Activated naive CD4-positive, alpha-beta T cell treated with anti-CD3 and anti-CD28 coated beads, Interleukin-2, amount 50 U/mL, for 24 hours (primary cell): Measurements from ENCODE around the gene POC1A.

ENCODE experiments used
- H3K27ac Mint-ChIP-seq: one replicate; pipeline ENCODE4 v1.8.0; 2021; ENCODE audit warnings: mild to moderate bottlenecking, mixed read lengths
- H3K27me3 Mint-ChIP-seq: one replicate; pipeline ENCODE4 v1.8.0; 2021; ENCODE audit warnings: mixed read lengths
- H3K36me3 Mint-ChIP-seq: one replicate; pipeline ENCODE4 v1.8.0; 2021; ENCODE audit warnings: mixed read lengths
- H3K4me1 Mint-ChIP-seq: one replicate; pipeline ENCODE4 v1.8.0; 2021; ENCODE audit warnings: mixed read lengths
- H3K4me3 Mint-ChIP-seq: one replicate; pipeline ENCODE4 v1.8.0; 2021; ENCODE audit warnings: mild to moderate bottlenecking, mixed read lengths
- H3K9me3 Mint-ChIP-seq: one replicate; pipeline ENCODE4 v1.8.0; 2021; ENCODE audit warnings: mixed read lengths

POC1A gene

GRCh38 chr3:52149021-52149420, 5.2 kb downstream of the POC1A start:
- Mint-ChIP-seq H3K4me1 (peaks cover 5% of the 10 kb centered on the region), H3K27me3 (no peaks in the 10 kb centered on the region), H3K9me3 (no peaks in the 10 kb centered on the region), H3K4me3 (no peak overlapping the region), H3K27ac (no peak overlapping the region), H3K36me3 (no peaks in the 10 kb centered on the region)

- Mint-ChIP-seq H3K27me3 (no peaks in the 10 kb centered on the region), H3K4me3 (no peak overlapping the region), H3K27ac (no peak overlapping the region), H3K9me3 (no peaks in the 10 kb centered on the region), H3K36me3 (no peaks in the 10 kb centered on the region), H3K4me1 (peaks cover 7% of the 10 kb centered on the region)
These were observed 6.4 kb downstream of the POC1A start for GRCh38 chr3:52147804-52148203.

GRCh38 chr3:52146811-52147210, 7.4 kb downstream of the POC1A start:
- Mint-ChIP-seq H3K9me3 (no peaks in the 10 kb centered on the region), H3K27ac (no peak overlapping the region), H3K36me3 (no peaks in the 10 kb centered on the region), H3K4me1 (peaks cover 7% of the 10 kb centered on the region), H3K27me3 (no peaks in the 10 kb centered on the region), H3K4me3 (no peak overlapping the region)

- Mint-ChIP-seq H3K27ac (no peak overlapping the region), H3K4me3 (no peak overlapping the region), H3K4me1 (peaks cover 7% of the 10 kb centered on the region), H3K27me3 (no peaks in the 10 kb centered on the region), H3K36me3 (no peaks in the 10 kb centered on the region), H3K9me3 (no peaks in the 10 kb centered on the region)
These were observed 8.0 kb downstream of the POC1A start for GRCh38 chr3:52146189-52146588.

- H3K4me3 Mint-ChIP-seq: no peak overlapping the region
- no peaks in the 10 kb centered on the region for H3K27me3 Mint-ChIP-seq
- no peaks in the 10 kb centered on the region for H3K9me3 Mint-ChIP-seq
- no peak overlapping the region for H3K27ac Mint-ChIP-seq
- H3K36me3 Mint-ChIP-seq: no peaks in the 10 kb centered on the region
- H3K4me1 Mint-ChIP-seq: peaks cover 7% of the 10 kb centered on the region
These were observed 8.5 kb downstream of the POC1A start for GRCh38 chr3:52145736-52146110.

GRCh38 chr3:52144796-52145735, 9.2 kb downstream of the POC1A start:
- Mint-ChIP-seq H3K9me3 (no peaks in the 10 kb centered on the region), H3K36me3 (no peaks in the 10 kb centered on the region), H3K27me3 (no peaks in the 10 kb centered on the region), H3K27ac (no peak overlapping the region), H3K4me3 (no peak overlapping the region), H3K4me1 (peaks cover 7% of the 10 kb centered on the region)

- Mint-ChIP-seq H3K4me3 (no peak overlapping the region), H3K36me3 (no peaks in the 10 kb centered on the region), H3K27ac (peak overlapping the region; percentile 73), H3K9me3 (no peaks in the 10 kb centered on the region), H3K27me3 (no peaks in the 10 kb centered on the region), H3K4me1 (peaks cover 7% of the 10 kb centered on the region)
These were observed 10.0 kb downstream of the POC1A start for GRCh38 chr3:52144034-52144795.

GRCh38 chr3:52143616-52144015, 10.6 kb downstream of the POC1A start:
- Mint-ChIP-seq H3K27ac (no peak overlapping the region), H3K4me3 (no peak overlapping the region), H3K4me1 (peaks cover 7% of the 10 kb centered on the region), H3K27me3 (no peaks in the 10 kb centered on the region), H3K36me3 (no peaks in the 10 kb centered on the region), H3K9me3 (no peaks in the 10 kb centered on the region)

- no peaks in the 10 kb centered on the region for H3K27me3 Mint-ChIP-seq
- H3K9me3 Mint-ChIP-seq: no peaks in the 10 kb centered on the region
- H3K27ac Mint-ChIP-seq: no peak overlapping the region
- H3K36me3 Mint-ChIP-seq: no peaks in the 10 kb centered on the region
- peaks cover 7% of the 10 kb centered on the region for H3K4me1 Mint-ChIP-seq
- no peak overlapping the region for H3K4me3 Mint-ChIP-seq
These were observed 11.1 kb downstream of the POC1A start for GRCh38 chr3:52143156-52143555.

GRCh38 chr3:52141751-52142150, 12.5 kb downstream of the POC1A start:
- Mint-ChIP-seq H3K27ac (no peak overlapping the region), H3K9me3 (no peaks in the 10 kb centered on the region)

GRCh38 chr3:52140769-52141168, 13.5 kb downstream of the POC1A start:
- no peaks in the 10 kb centered on the region for H3K27me3 Mint-ChIP-seq
- peaks cover 7% of the 10 kb centered on the region for H3K4me1 Mint-ChIP-seq
- H3K27ac Mint-ChIP-seq: no peak overlapping the region
- H3K9me3 Mint-ChIP-seq: no peaks in the 10 kb centered on the region
- no peaks in the 10 kb centered on the region for H3K36me3 Mint-ChIP-seq
- no peak overlapping the region for H3K4me3 Mint-ChIP-seq

More at GRCh38 chr3:52141751-52142150, 12.5 kb downstream of the POC1A start:
- Mint-ChIP-seq H3K4me3 (no peak overlapping the region), H3K4me1 (peaks cover 7% of the 10 kb centered on the region), H3K36me3 (no peaks in the 10 kb centered on the region), H3K27me3 (no peaks in the 10 kb centered on the region)

- Mint-ChIP-seq H3K36me3 (no peaks in the 10 kb centered on the region), H3K4me3 (no peak overlapping the region), H3K27me3 (no peaks in the 10 kb centered on the region), H3K9me3 (no peaks in the 10 kb centered on the region), H3K27ac (no peak overlapping the region), H3K4me1 (peaks cover 7% of the 10 kb centered on the region)
These were observed 14.2 kb downstream of the POC1A start for GRCh38 chr3:52140000-52140399.

- Mint-ChIP-seq H3K27ac (no peak overlapping the region), H3K4me3 (no peak overlapping the region), H3K4me1 (no peaks in the 10 kb centered on the region), H3K36me3 (no peaks in the 10 kb centered on the region), H3K27me3 (no peaks in the 10 kb centered on the region), H3K9me3 (no peaks in the 10 kb centered on the region)
These were observed 16.9 kb downstream of the POC1A start for GRCh38 chr3:52137311-52137710.

GRCh38 chr3:52136513-52136912, 17.7 kb downstream of the POC1A start:
- no peaks in the 10 kb centered on the region for H3K9me3 Mint-ChIP-seq
- H3K27me3 Mint-ChIP-seq: no peaks in the 10 kb centered on the region
- H3K4me3 Mint-ChIP-seq: no peak overlapping the region
- no peaks in the 10 kb centered on the region for H3K4me1 Mint-ChIP-seq
- H3K27ac Mint-ChIP-seq: no peak overlapping the region
- H3K36me3 Mint-ChIP-seq: no peaks in the 10 kb centered on the region

- Mint-ChIP-seq H3K27ac (no peak overlapping the region), H3K9me3 (no peaks in the 10 kb centered on the region), H3K4me1 (no peaks in the 10 kb centered on the region), H3K27me3 (no peaks in the 10 kb centered on the region), H3K4me3 (no peak overlapping the region), H3K36me3 (no peaks in the 10 kb centered on the region)
These were observed 18.9 kb downstream of the POC1A start for GRCh38 chr3:52135332-52135731.

- no peaks in the 10 kb centered on the region for H3K27me3 Mint-ChIP-seq
- no peaks in the 10 kb centered on the region for H3K4me1 Mint-ChIP-seq
- no peaks in the 10 kb centered on the region for H3K9me3 Mint-ChIP-seq
- no peaks in the 10 kb centered on the region for H3K36me3 Mint-ChIP-seq
- no peak overlapping the region for H3K4me3 Mint-ChIP-seq
- peak overlapping the region; percentile 65 for H3K27ac Mint-ChIP-seq
These were observed 19.5 kb downstream of the POC1A start for GRCh38 chr3:52134761-52135160.
